ENCODE data around the gene OR1N1.
"Not testable (repeated sequence)": the region's sequence is repeated elsewhere in the genome, so short reads cannot be mapped to it uniquely, and the experiment has no call there.

The OR1N1 gene

GRCh38 chr9:122527193-122527592, at the start of gene OR1N1:
TSS of gene OR1N1 (minus strand) at chr9:122527293. CDS start at chr9:122527293, 0 bp downstream.
- Histone ChIP-seq H3K36me3 (ENCODE audit: control insufficient read depth in 5 of 5, insufficient read depth in 5 of 5, low read length in 5 of 5) (no peaks in the 10 kb centered on the region), H3K9ac (ENCODE audit: low read length in 5 of 5) (no peak within 1 kb of the TSS), H3K4me1 (ENCODE audit: control insufficient read depth in 5 of 5, insufficient read depth in 5 of 5, low read length in 5 of 5) (no peaks in the 10 kb centered on the region), H3K9me3 (ENCODE audit: control insufficient read depth in 5 of 5, low read length in 5 of 5) (no peaks in the 10 kb centered on the region), H3K27me3 (ENCODE audit: control insufficient read depth in 5 of 5, insufficient read depth in 4 of 5, low read length in 5 of 5) (peaks cover 0 to 5% (median 0%) of the 10 kb centered on the region in 5 donors), H3K4me3 (ENCODE audit: low read depth in 1 of 5, low read length in 5 of 5) (no peak within 1 kb of the TSS), H3K27ac (ENCODE audit: low read depth, low read length) (no peak within 1 kb of the TSS)

- Histone ChIP-seq H3K9me3 (ENCODE audit: control insufficient read depth in 5 of 5, low read length in 5 of 5) (peaks cover 0 to 2% (median 0%) of the 10 kb centered on the region in 5 donors), H3K4me3 (ENCODE audit: low read depth in 1 of 5, low read length in 5 of 5) (no peak overlapping the region), H3K36me3 (ENCODE audit: control insufficient read depth in 5 of 5, insufficient read depth in 5 of 5, low read length in 5 of 5) (peaks cover 0 to 4% (median 0%) of the 10 kb centered on the region in 5 donors), H3K9ac (ENCODE audit: low read length in 5 of 5) (no peak overlapping the region), H3K27ac (ENCODE audit: low read depth, low read length) (no peak overlapping the region), H3K27me3 (ENCODE audit: control insufficient read depth in 5 of 5, insufficient read depth in 4 of 5, low read length in 5 of 5) (no peaks in the 10 kb centered on the region), H3K4me1 (ENCODE audit: control insufficient read depth in 5 of 5, insufficient read depth in 5 of 5, low read length in 5 of 5) (no peaks in the 10 kb centered on the region)
These were observed 45.4 kb upstream of the OR1N1 start for GRCh38 chr9:122572456-122572855.

GRCh38 chr9:122567901-122568300, 40.8 kb upstream of the OR1N1 start:
- H3K27me3 ChIP-seq (ENCODE audit: control insufficient read depth in 5 of 5, insufficient read depth in 4 of 5, low read length in 5 of 5), result no peaks in the 10 kb centered on the region
- H3K4me1 ChIP-seq (ENCODE audit: control insufficient read depth in 5 of 5, insufficient read depth in 5 of 5, low read length in 5 of 5), result no peaks in the 10 kb centered on the region
- H3K27ac ChIP-seq (ENCODE audit: low read depth, low read length), result no peak overlapping the region
- H3K9ac ChIP-seq (ENCODE audit: low read length in 5 of 5), result no peak overlapping the region
- H3K9me3 ChIP-seq (ENCODE audit: control insufficient read depth in 5 of 5, low read length in 5 of 5), result peaks cover 0 to 7% (median 0%) of the 10 kb centered on the region in 5 donors
- no peaks in the 10 kb centered on the region for H3K36me3 ChIP-seq (ENCODE audit: control insufficient read depth in 5 of 5, insufficient read depth in 5 of 5, low read length in 5 of 5)
- H3K4me3 ChIP-seq (ENCODE audit: low read depth in 1 of 5, low read length in 5 of 5), result no peak overlapping the region

GRCh38 chr9:122562134-122562760, 35.2 kb upstream of the OR1N1 start:
- H3K27me3 ChIP-seq (ENCODE audit: control insufficient read depth in 5 of 5, insufficient read depth in 4 of 5, low read length in 5 of 5), result peaks cover 0 to 3% (median 0%) of the 10 kb centered on the region in 5 donors
- no peak overlapping the region for H3K4me3 ChIP-seq (ENCODE audit: low read depth in 1 of 5, low read length in 5 of 5)
- H3K9ac ChIP-seq (ENCODE audit: low read length in 5 of 5), result no peak overlapping the region
- H3K9me3 ChIP-seq (ENCODE audit: control insufficient read depth in 5 of 5, low read length in 5 of 5), result peaks cover 0 to 22% (median 7%) of the 10 kb centered on the region in 5 donors
- H3K4me1 ChIP-seq (ENCODE audit: control insufficient read depth in 5 of 5, insufficient read depth in 5 of 5, low read length in 5 of 5), result no peaks in the 10 kb centered on the region
- no peaks in the 10 kb centered on the region for H3K36me3 ChIP-seq (ENCODE audit: control insufficient read depth in 5 of 5, insufficient read depth in 5 of 5, low read length in 5 of 5)
- no peak overlapping the region for H3K27ac ChIP-seq (ENCODE audit: low read depth, low read length)

GRCh38 chr9:122561446-122561845, 34.4 kb upstream of the OR1N1 start:
- Histone ChIP-seq H3K27me3 (ENCODE audit: control insufficient read depth in 5 of 5, insufficient read depth in 4 of 5, low read length in 5 of 5) (peaks cover 0 to 3% (median 0%) of the 10 kb centered on the region in 5 donors), H3K9ac (ENCODE audit: low read length in 5 of 5) (no peak overlapping the region), H3K9me3 (ENCODE audit: control insufficient read depth in 5 of 5, low read length in 5 of 5) (peaks cover 0 to 22% (median 7%) of the 10 kb centered on the region in 5 donors), H3K36me3 (ENCODE audit: control insufficient read depth in 5 of 5, insufficient read depth in 5 of 5, low read length in 5 of 5) (no peaks in the 10 kb centered on the region), H3K4me1 (ENCODE audit: control insufficient read depth in 5 of 5, insufficient read depth in 5 of 5, low read length in 5 of 5) (no peaks in the 10 kb centered on the region), H3K27ac (ENCODE audit: low read depth, low read length) (no peak overlapping the region), H3K4me3 (ENCODE audit: low read depth in 1 of 5, low read length in 5 of 5) (no peak overlapping the region)

- H3K27ac ChIP-seq (ENCODE audit: low read depth, low read length), result no peak within 1 kb of the TSS
- no peak within 1 kb of the TSS for H3K9ac ChIP-seq (ENCODE audit: low read length in 5 of 5)
- no peaks in the 10 kb centered on the region for H3K4me1 ChIP-seq (ENCODE audit: control insufficient read depth in 5 of 5, insufficient read depth in 5 of 5, low read length in 5 of 5)
- peaks cover 0 to 4% (median 0%) of the 10 kb centered on the region in 5 donors for H3K9me3 ChIP-seq (ENCODE audit: control insufficient read depth in 5 of 5, low read length in 5 of 5)
- H3K36me3 ChIP-seq (ENCODE audit: control insufficient read depth in 5 of 5, insufficient read depth in 5 of 5, low read length in 5 of 5), result no peaks in the 10 kb centered on the region
- H3K4me3 ChIP-seq (ENCODE audit: low read depth in 1 of 5, low read length in 5 of 5), result no peak within 1 kb of the TSS
- peaks cover 0 to 7% (median 0%) of the 10 kb centered on the region in 5 donors for H3K27me3 ChIP-seq (ENCODE audit: control insufficient read depth in 5 of 5, insufficient read depth in 4 of 5, low read length in 5 of 5)
These were observed 25.7 kb upstream of the OR1N1 start, which contains the start of gene OR1N2 for GRCh38 chr9:122552812-122553211. TSS of gene OR1N2 (plus strand) at chr9:122553112. CDS start at chr9:122553212, 100 bp downstream.

GRCh38 chr9:122551371-122551770, 24.3 kb upstream of the OR1N1 start:
- no peaks in the 10 kb centered on the region for H3K36me3 ChIP-seq (ENCODE audit: control insufficient read depth in 5 of 5, insufficient read depth in 5 of 5, low read length in 5 of 5)
- no peak overlapping the region for H3K4me3 ChIP-seq (ENCODE audit: low read depth in 1 of 5, low read length in 5 of 5)
- peaks cover 0 to 4% (median 0%) of the 10 kb centered on the region in 5 donors for H3K9me3 ChIP-seq (ENCODE audit: control insufficient read depth in 5 of 5, low read length in 5 of 5)
- H3K27me3 ChIP-seq (ENCODE audit: control insufficient read depth in 5 of 5, insufficient read depth in 4 of 5, low read length in 5 of 5), result peaks cover 0 to 7% (median 0%) of the 10 kb centered on the region in 5 donors
- H3K27ac ChIP-seq (ENCODE audit: low read depth, low read length), result no peak overlapping the region
- H3K9ac ChIP-seq (ENCODE audit: low read length in 5 of 5), result peak overlapping the region in 1 of 5 donors; percentile 16
- H3K4me1 ChIP-seq (ENCODE audit: control insufficient read depth in 5 of 5, insufficient read depth in 5 of 5, low read length in 5 of 5), result no peaks in the 10 kb centered on the region

GRCh38 chr9:122546196-122546595, 19.1 kb upstream of the OR1N1 start:
- no peaks in the 10 kb centered on the region for H3K4me1 ChIP-seq (ENCODE audit: control insufficient read depth in 5 of 5, insufficient read depth in 5 of 5, low read length in 5 of 5)
- peaks cover 0 to 4% (median 0%) of the 10 kb centered on the region in 5 donors for H3K9me3 ChIP-seq (ENCODE audit: control insufficient read depth in 5 of 5, low read length in 5 of 5)
- H3K27ac ChIP-seq (ENCODE audit: low read depth, low read length), result no peak overlapping the region
- no peak overlapping the region for H3K9ac ChIP-seq (ENCODE audit: low read length in 5 of 5)
- no peak overlapping the region for H3K4me3 ChIP-seq (ENCODE audit: low read depth in 1 of 5, low read length in 5 of 5)
- no peaks in the 10 kb centered on the region for H3K36me3 ChIP-seq (ENCODE audit: control insufficient read depth in 5 of 5, insufficient read depth in 5 of 5, low read length in 5 of 5)
- H3K27me3 ChIP-seq (ENCODE audit: control insufficient read depth in 5 of 5, insufficient read depth in 4 of 5, low read length in 5 of 5), result no peaks in the 10 kb centered on the region

GRCh38 chr9:122538757-122539156, 11.7 kb upstream of the OR1N1 start:
- no peaks in the 10 kb centered on the region for H3K36me3 ChIP-seq (ENCODE audit: control insufficient read depth in 5 of 5, insufficient read depth in 5 of 5, low read length in 5 of 5)
- H3K27ac ChIP-seq (ENCODE audit: low read depth, low read length), result no peak overlapping the region
- H3K9ac ChIP-seq (ENCODE audit: low read length in 5 of 5), result no peak overlapping the region
- peaks cover 0 to 7% (median 4%) of the 10 kb centered on the region in 5 donors for H3K9me3 ChIP-seq (ENCODE audit: control insufficient read depth in 5 of 5, low read length in 5 of 5)
- H3K4me1 ChIP-seq (ENCODE audit: control insufficient read depth in 5 of 5, insufficient read depth in 5 of 5, low read length in 5 of 5), result no peaks in the 10 kb centered on the region
- H3K27me3 ChIP-seq (ENCODE audit: control insufficient read depth in 5 of 5, insufficient read depth in 4 of 5, low read length in 5 of 5), result no peaks in the 10 kb centered on the region
- H3K4me3 ChIP-seq (ENCODE audit: low read depth in 1 of 5, low read length in 5 of 5), result no peak overlapping the region

- H3K9me3 ChIP-seq (ENCODE audit: control insufficient read depth in 5 of 5, low read length in 5 of 5); H3K27me3 ChIP-seq (ENCODE audit: control insufficient read depth in 5 of 5, insufficient read depth in 4 of 5, low read length in 5 of 5): not testable (repeated sequence)
These were observed 10.0 kb upstream of the OR1N1 start for GRCh38 chr9:122537066-122537465.

More at GRCh38 chr9:122537066-122537465, 10.0 kb upstream of the OR1N1 start:
- H3K4me3 ChIP-seq (ENCODE audit: low read depth in 1 of 5, low read length in 5 of 5); H3K4me1 ChIP-seq (ENCODE audit: control insufficient read depth in 5 of 5, insufficient read depth in 5 of 5, low read length in 5 of 5); H3K27ac ChIP-seq (ENCODE audit: low read depth, low read length); H3K9ac ChIP-seq (ENCODE audit: low read length in 5 of 5); H3K36me3 ChIP-seq (ENCODE audit: control insufficient read depth in 5 of 5, insufficient read depth in 5 of 5, low read length in 5 of 5): not testable (repeated sequence)
